Thyroid gland (tissue), 4 donors: ENCODE measurements around the gene REPS2.

Experiments used
- POLR2A ChIP-seq, 2 donors: fragments of 450-650 bp; IDR thresholded peaks; one replicate each; pipeline ENCODE4 v1.6.1; 2017; ENCODE audit warnings: antibody characterized with exemption in 2 of 2, mild to moderate bottlenecking in 2 of 2, moderate library complexity in 1 of 2
- TF ChIP-seq, protein P1 (sequence below), 6 experiments: fragments of 200-600 bp in 3 of 6; fragments of 450-650 bp in 3 of 6; sonication (generic) in 3 of 6; IDR thresholded peaks; one replicate each; pipeline ENCODE4 v1.5.1; 2016 to 2019; ENCODE audit warnings: antibody characterized with exemption in 6 of 6, mild to moderate bottlenecking in 2 of 6, inconsistent platforms in 1 of 6, moderate library complexity in 1 of 6

DNA sequence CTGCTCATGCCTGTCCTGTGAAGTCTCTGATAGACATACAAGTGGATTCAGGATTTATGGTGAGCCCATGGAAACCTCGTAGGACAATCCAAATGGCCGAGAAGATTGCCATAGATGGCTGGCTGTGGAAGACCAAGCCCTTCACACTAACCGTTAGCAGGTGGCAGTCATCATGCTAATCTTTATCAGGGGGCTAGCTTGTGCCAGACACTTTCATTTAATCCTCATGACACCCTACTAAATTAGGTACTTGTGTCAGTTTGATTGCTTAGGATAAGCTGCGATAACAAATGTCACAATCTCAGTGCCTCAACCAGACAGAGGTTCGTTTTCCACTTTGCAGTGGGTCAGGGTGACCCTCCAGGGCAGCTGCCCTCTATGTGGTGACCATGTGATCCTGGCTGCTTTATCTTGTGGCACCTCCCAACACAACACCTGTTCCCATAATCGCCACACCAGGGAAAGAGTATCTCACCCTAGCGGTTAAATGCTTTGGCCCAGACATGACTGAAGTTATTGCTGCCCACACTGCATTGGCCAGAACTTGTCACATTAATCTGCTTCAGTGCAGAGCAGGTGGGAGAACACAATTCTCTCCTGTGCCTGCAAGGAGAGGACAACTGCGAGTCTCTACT, 60.8 kb downstream of the REPS2 start:
- TF ChIP-seq, protein P1, sequence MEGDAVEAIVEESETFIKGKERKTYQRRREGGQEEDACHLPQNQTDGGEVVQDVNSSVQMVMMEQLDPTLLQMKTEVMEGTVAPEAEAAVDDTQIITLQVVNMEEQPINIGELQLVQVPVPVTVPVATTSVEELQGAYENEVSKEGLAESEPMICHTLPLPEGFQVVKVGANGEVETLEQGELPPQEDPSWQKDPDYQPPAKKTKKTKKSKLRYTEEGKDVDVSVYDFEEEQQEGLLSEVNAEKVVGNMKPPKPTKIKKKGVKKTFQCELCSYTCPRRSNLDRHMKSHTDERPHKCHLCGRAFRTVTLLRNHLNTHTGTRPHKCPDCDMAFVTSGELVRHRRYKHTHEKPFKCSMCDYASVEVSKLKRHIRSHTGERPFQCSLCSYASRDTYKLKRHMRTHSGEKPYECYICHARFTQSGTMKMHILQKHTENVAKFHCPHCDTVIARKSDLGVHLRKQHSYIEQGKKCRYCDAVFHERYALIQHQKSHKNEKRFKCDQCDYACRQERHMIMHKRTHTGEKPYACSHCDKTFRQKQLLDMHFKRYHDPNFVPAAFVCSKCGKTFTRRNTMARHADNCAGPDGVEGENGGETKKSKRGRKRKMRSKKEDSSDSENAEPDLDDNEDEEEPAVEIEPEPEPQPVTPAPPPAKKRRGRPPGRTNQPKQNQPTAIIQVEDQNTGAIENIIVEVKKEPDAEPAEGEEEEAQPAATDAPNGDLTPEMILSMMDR (IDR thresholded peaks at IDR 0.05), result peak in 1 of 6 experiments; percentile 25
- TF ChIP-seq POLR2A (IDR thresholded peaks at IDR 0.05), result no peak
